ENCODE data around the gene CXCL16.

- no peak for TF ChIP-seq POLR2A (IDR thresholded peaks at IDR 0.05)
- TF ChIP-seq CTCF (IDR thresholded peaks at IDR 0.05), result no peak
Measured at GRCh38 chr17:4769628-4770027, 29.9 kb upstream of the CXCL16 start.

Data from right lobe of liver (tissue), 4 donors.